ENCODE results near the gene DNAJC4.

The DNAJC4 gene

GRCh38 chr11:64281957-64282770, 51.8 kb downstream of the DNAJC4 start:
- Histone ChIP-seq H3K9me2 (replicated peaks; ENCODE audit: insufficient read depth, low read length) (no peaks in the 10 kb centered on the region), H3K4me3 (ENCODE audit: low read length) (no peak overlapping the region), H3K9ac (ENCODE audit: low read length) (no peak overlapping the region), H3K9me3 (replicated peaks; ENCODE audit: insufficient read depth, low read length) (no peaks in the 10 kb centered on the region), H3K27me3 (replicated peaks; ENCODE audit: insufficient read depth, low read length) (no peaks in the 10 kb centered on the region), H3K4me2 (ENCODE audit: low read depth, low read length) (no peak overlapping the region), H2AFZ (ENCODE audit: low read length) (no peak overlapping the region), H3K36me3 (replicated peaks; ENCODE audit: insufficient read depth, low read length) (no peaks in the 10 kb centered on the region), H3K4me1 (ENCODE audit: low read length) (peaks cover 10% of the 10 kb centered on the region), H4K20me1 (ENCODE audit: insufficient read depth, low read length) (no peaks in the 10 kb centered on the region), H3K27ac (ENCODE audit: low read length) (no peak overlapping the region), H3F3A (ENCODE audit: insufficient read depth, low read length) (peaks cover 7% of the 10 kb centered on the region), H3K79me2 (ENCODE audit: low read length) (peaks cover 33% of the 10 kb centered on the region)
- no peak for DNase-seq
- TF ChIP-seq EZH2 (optimal IDR thresholded peaks at IDR 0.05; ENCODE audit: low read depth, low read length) (no peak), EZH2phosphoT487 (IDR thresholded peaks at IDR 0.05; ENCODE audit: low read length) (no peak), CTCF (IDR thresholded peaks at IDR 0.05; ENCODE audit: low read length) (no peak)

GRCh38 chr11:64283092-64283491, 52.7 kb downstream of the DNAJC4 start:
- no peaks in the 10 kb centered on the region for H3K9me2 ChIP-seq (replicated peaks; ENCODE audit: insufficient read depth, low read length)
- peaks cover 10% of the 10 kb centered on the region for H3K4me1 ChIP-seq (ENCODE audit: low read length)
- H3K9ac ChIP-seq (ENCODE audit: low read length): peak overlapping the region; percentile 98; the same call in 1 of the 2 replicates
- TF ChIP-seq EZH2phosphoT487 (IDR thresholded peaks at IDR 0.05; ENCODE audit: low read length): no peak
- H4K20me1 ChIP-seq (ENCODE audit: insufficient read depth, low read length): no peaks in the 10 kb centered on the region
- H3K79me2 ChIP-seq (ENCODE audit: low read length): peaks cover 32% of the 10 kb centered on the region
- H3K4me2 ChIP-seq (ENCODE audit: low read depth, low read length): peak overlapping the region; percentile 100
- no peak overlapping the region for H3K27ac ChIP-seq (ENCODE audit: low read length)
- no peak overlapping the region; the same call in 1 of the 2 replicates for H3K4me3 ChIP-seq (ENCODE audit: low read length)
- H3F3A ChIP-seq (ENCODE audit: insufficient read depth, low read length): peaks cover 7% of the 10 kb centered on the region
- H3K36me3 ChIP-seq (replicated peaks; ENCODE audit: insufficient read depth, low read length): no peaks in the 10 kb centered on the region
- H3K27me3 ChIP-seq (replicated peaks; ENCODE audit: insufficient read depth, low read length): no peaks in the 10 kb centered on the region
- no peak overlapping the region for H2AFZ ChIP-seq (ENCODE audit: low read length)
- H3K9me3 ChIP-seq (replicated peaks; ENCODE audit: insufficient read depth, low read length): no peaks in the 10 kb centered on the region
- DNase-seq: no peak
